IMR-90 (cell line): ENCODE data around the gene SENP6. TPM values are rescaled to one million over a fixed set of nuclear protein-coding genes. Genes with fewer than 3 reads are reported as not detected.

ENCODE experiments used
- ATAC-seq: fragments of 200-7000 bp; cut with Tn5 transposase; 2 replicates; pipeline ENCODE4 v1.9.1; 2020; ENCODE audit warnings: low read depth, mild to moderate bottlenecking, moderate library complexity
- BruUV-seq: library from RNA; stranded (reverse); fragments of 400-500 nt; replicated peaks from 2 replicates; lab custom pipeline; 2021; lab: Mats Ljungman, UMichigan
- CTCF ChIA-PET: fragments of 300-600 bp; formaldehyde crosslinking; extraction: SDS; loops from one replicate; lab custom pipeline; 2021; ENCODE audit warnings: antibody characterized with exemption; lab: Yijun Ruan, JAX
- POLR2A ChIA-PET: fragments of 300-600 bp; sonication (Branson Sonifier 250); formaldehyde crosslinking; loops from one replicate; lab custom pipeline; 2022; ENCODE audit warnings: antibody characterized with exemption; ENCODE audit not compliant: unreplicated experiment; lab: Charles Lee
- DNase-seq: peaks from one replicate; pipeline ENCODE4 v3.0.0; 2013
- H2AFZ ChIP-seq: replicated peaks from 2 replicates; pipeline ENCODE3; 2013; ENCODE audit warnings: low read length, mild to moderate bottlenecking; ENCODE audit not compliant: poor library complexity
- H2AK5ac ChIP-seq: 2 replicates; pipeline ENCODE4 v1.6.1; 2013; ENCODE audit warnings: low read depth, low read length, inconsistent platforms
- H2AK9ac ChIP-seq: replicated peaks from 2 replicates; pipeline ENCODE3; 2013; ENCODE audit warnings: mild to moderate bottlenecking, low read depth, low read length, moderate library complexity; ENCODE audit not compliant: poor library complexity
- H2BK120ac ChIP-seq: 2 replicates; pipeline ENCODE4 v1.6.1; 2013; ENCODE audit warnings: low read depth, low read length, inconsistent platforms
- H2BK15ac ChIP-seq: 3 replicates; pipeline ENCODE4 v1.6.1; 2013; ENCODE audit warnings: low read depth, low read length, inconsistent platforms
- H2BK20ac ChIP-seq: 2 replicates; pipeline ENCODE4 v1.6.1; 2013; ENCODE audit warnings: low read depth, mild to moderate bottlenecking, inconsistent platforms, low read length, moderate library complexity
- H2BK5ac ChIP-seq: 2 replicates; pipeline ENCODE4 v1.6.1; 2013; ENCODE audit warnings: mild to moderate bottlenecking, low read depth, low read length, inconsistent platforms; ENCODE audit not compliant: poor library complexity, severe bottlenecking
- H3K14ac ChIP-seq: replicated peaks from 2 replicates; pipeline ENCODE4 v1.6.1; 2013; ENCODE audit warnings: low read depth, low read length, inconsistent platforms
- H3K18ac ChIP-seq: 2 replicates; pipeline ENCODE4 v1.6.1; 2013; ENCODE audit warnings: low read depth, low read length, control low read depth
- H3K23ac ChIP-seq: 2 replicates; pipeline ENCODE4 v1.6.1; 2013; ENCODE audit warnings: low read depth, low read length, inconsistent platforms
- H3K27ac ChIP-seq: 2 replicates; pipeline ENCODE4 v1.5.1; 2013; ENCODE audit warnings: mild to moderate bottlenecking, control low read depth, low read length; ENCODE audit not compliant: insufficient read depth
- H3K27me3 ChIP-seq: 2 replicates; pipeline ENCODE4 v1.6.1; 2013; ENCODE audit warnings: low read length; ENCODE audit not compliant: control insufficient read depth, insufficient read depth
- H3K36me3 ChIP-seq: 2 replicates; pipeline ENCODE4 v1.6.1; 2013; ENCODE audit warnings: low read length, mixed read lengths; ENCODE audit not compliant: control insufficient read depth, insufficient read depth
- H3K4ac ChIP-seq: 2 replicates; pipeline ENCODE4 v1.6.1; 2013; ENCODE audit warnings: low read depth, low read length, inconsistent platforms
- H3K4me1 ChIP-seq: 2 replicates; pipeline ENCODE4 v1.6.1; 2013; ENCODE audit warnings: low read length, mixed read lengths; ENCODE audit not compliant: control insufficient read depth, insufficient read depth
- H3K4me2 ChIP-seq: 2 replicates; pipeline ENCODE4 v1.6.1; 2013; ENCODE audit warnings: low read depth, mild to moderate bottlenecking, control low read depth, low read length, moderate library complexity
- H3K4me3 ChIP-seq: 2 replicates; pipeline ENCODE4 v1.5.1; 2013; ENCODE audit warnings: low read depth, mild to moderate bottlenecking, control low read depth, low read length, moderate library complexity; ENCODE audit not compliant: insufficient read depth
- H3K56ac ChIP-seq: 2 replicates; pipeline ENCODE4 v1.6.1; 2013; ENCODE audit warnings: low read length, inconsistent platforms; ENCODE audit not compliant: insufficient read depth; ENCODE audit errors: extremely low read depth
- H3K79me1 ChIP-seq, 2 experiments: 2 replicates each; pipeline ENCODE4 v1.6.1; 2013; ENCODE audit warnings: low read length in 2 of 2, inconsistent platforms in 1 of 2, low read depth in 1 of 2
- H3K9ac ChIP-seq: 2 replicates; pipeline ENCODE4 v1.6.1; 2013; ENCODE audit warnings: low read depth, low read length, control low read depth
- H3K9me1 ChIP-seq: 2 replicates; pipeline ENCODE4 v1.6.1; 2013; ENCODE audit warnings: low read length, inconsistent platforms; ENCODE audit not compliant: insufficient read depth
- H3K9me3 ChIP-seq: 2 replicates; pipeline ENCODE4 v1.6.1; 2013; ENCODE audit warnings: low read length; ENCODE audit not compliant: control insufficient read depth, insufficient read depth
- H4K20me1 ChIP-seq: 2 replicates; pipeline ENCODE4 v1.6.1; 2013; ENCODE audit warnings: low read length, inconsistent platforms; ENCODE audit not compliant: insufficient read depth
- H4K5ac ChIP-seq: 2 replicates; pipeline ENCODE4 v1.6.1; 2013; ENCODE audit warnings: mild to moderate bottlenecking, low read depth, low read length, control low read depth
- H4K8ac ChIP-seq, 2 experiments: 2 replicates each; pipeline ENCODE4 v1.6.1; 2013; ENCODE audit warnings: low read depth in 2 of 2, low read length in 2 of 2, control low read depth in 1 of 2, inconsistent platforms in 1 of 2
- H4K91ac ChIP-seq: 2 replicates; pipeline ENCODE4 v1.6.1; 2013; ENCODE audit warnings: low read depth, low read length, inconsistent platforms; ENCODE audit not compliant: insufficient read depth
- BHLHE40 ChIP-seq: fragments of 150-350 bp; IDR thresholded peaks from 2 replicates; pipeline ENCODE4 v1.6.1; 2016; ENCODE audit warnings: mild to moderate bottlenecking, low read depth, low read length
- FOS ChIP-seq: fragments of 150-350 bp; IDR thresholded peaks from 2 replicates; pipeline ENCODE4 v1.6.1; 2016; ENCODE audit warnings: low read depth, low read length
- MAFK ChIP-seq: IDR thresholded peaks from 2 replicates; pipeline ENCODE4 v1.6.1; 2012; ENCODE audit warnings: low read depth, low read length, improper control_type of control experiment
- MAZ ChIP-seq: IDR thresholded peaks from 2 replicates; pipeline ENCODE4 v1.6.1; 2012; ENCODE audit warnings: low read depth, mild to moderate bottlenecking, low read length, improper control_type of control experiment, moderate library complexity, borderline replicate concordance
- MXI1 ChIP-seq: IDR thresholded peaks from 2 replicates; pipeline ENCODE4 v1.6.1; 2012; ENCODE audit warnings: low read depth, mild to moderate bottlenecking, low read length, moderate library complexity, borderline replicate concordance
- NFE2L2 ChIP-seq: fragments of 150-350 bp; IDR thresholded peaks from 2 replicates; pipeline ENCODE4 v1.6.1; 2016; ENCODE audit warnings: low read depth, mild to moderate bottlenecking, low read length
- POLR2A ChIP-seq: IDR thresholded peaks from 2 replicates; pipeline ENCODE4 v1.6.1; 2012; ENCODE audit warnings: mild to moderate bottlenecking, low read depth, low read length
- RAD21 ChIP-seq: IDR thresholded peaks from 2 replicates; pipeline ENCODE4 v1.6.1; 2012; ENCODE audit warnings: low read length, improper control_type of control experiment
- RFX5 ChIP-seq: IDR thresholded peaks from 2 replicates; pipeline ENCODE4 v1.8.0; 2012; ENCODE audit warnings: low read depth, mild to moderate bottlenecking, low read length, moderate library complexity
- SMC3 ChIP-seq: fragments of 150-350 bp; IDR thresholded peaks from 2 replicates; pipeline ENCODE4 v1.6.1; 2016; ENCODE audit warnings: low read depth, mild to moderate bottlenecking, antibody characterized with exemption, low read length, moderate library complexity
- WGBS, 2 experiments: methylation state at CpG; one replicate each; pipeline versions ENCODE4 v1.1.5 to v1.1.7; 2013; ENCODE audit warnings: missing lambda C conversion rate in 2 of 2; ENCODE audit not compliant: insufficient read length in 1 of 2; ENCODE audit errors: extremely low coverage in 2 of 2; 5-methylcytosine and 5-hydroxymethylcytosine counted together
- dilution Hi-C: fragments of 300-500 bp; cut with HindIII; formaldehyde crosslinking; loops from one replicate; pipeline ENCODE4 v1.14.3; 2018; ENCODE audit warnings: low sequenced_read_pairs; ENCODE audit not compliant: unreplicated experiment
- in situ Hi-C: fragments of 300-500 bp; cut with MboI; formaldehyde crosslinking; loops from 3 replicates; pipeline ENCODE4 v1.14.3; 2019; ENCODE audit warnings: low sequenced_read_pairs, inconsistent platforms, mixed read lengths
- intact Hi-C: fragments of 100-400 bp; cut with micrococcal nuclease; formaldehyde crosslinking; loops from 2 replicates; pipeline ENCODE4 v1.10.0; 2022
- polyA plus RNA-seq, 3 experiments: library from polyadenylated mRNA; depleted of rRNA; stranded (reverse); fragments of >200 nt; gene quantifications; 2 replicates each; pipeline ENCODE4 v1.2.3, GENCODE V29; 2012; ENCODE audit warnings: low replicate concordance in 1 of 3
- total RNA-seq: library from RNA; depleted of rRNA; stranded (reverse); fragments of >200 nt; gene quantifications from 2 replicates; pipeline ENCODE4 v1.2.3, GENCODE V29; 2012
- TF ChIP-seq, protein P1 (sequence below): fragments of 150-350 bp; IDR thresholded peaks from 2 replicates; pipeline ENCODE4 v1.6.1; 2017; ENCODE audit warnings: mild to moderate bottlenecking, antibody characterized with exemption, low read length, low read depth
- TF ChIP-seq, protein P2 (sequence below): fragments of 150-350 bp; IDR thresholded peaks from 2 replicates; pipeline ENCODE4 v1.6.1; 2016; ENCODE audit warnings: low read depth, mild to moderate bottlenecking, low read length, moderate library complexity, borderline replicate concordance
- TF ChIP-seq, protein P3 (sequence below): conservative IDR thresholded peaks from 2 replicates; pipeline ENCODE4 v1.5.1; 2012; ENCODE audit warnings: mild to moderate bottlenecking, low read depth, low read length, improper control_type of control experiment

SENP6 gene
- total and polyA plus RNA-seq, 2 of the 4 experiments (the other 2 are of a cell fraction), result 23.1 to 25.8 TPM

DNA sequence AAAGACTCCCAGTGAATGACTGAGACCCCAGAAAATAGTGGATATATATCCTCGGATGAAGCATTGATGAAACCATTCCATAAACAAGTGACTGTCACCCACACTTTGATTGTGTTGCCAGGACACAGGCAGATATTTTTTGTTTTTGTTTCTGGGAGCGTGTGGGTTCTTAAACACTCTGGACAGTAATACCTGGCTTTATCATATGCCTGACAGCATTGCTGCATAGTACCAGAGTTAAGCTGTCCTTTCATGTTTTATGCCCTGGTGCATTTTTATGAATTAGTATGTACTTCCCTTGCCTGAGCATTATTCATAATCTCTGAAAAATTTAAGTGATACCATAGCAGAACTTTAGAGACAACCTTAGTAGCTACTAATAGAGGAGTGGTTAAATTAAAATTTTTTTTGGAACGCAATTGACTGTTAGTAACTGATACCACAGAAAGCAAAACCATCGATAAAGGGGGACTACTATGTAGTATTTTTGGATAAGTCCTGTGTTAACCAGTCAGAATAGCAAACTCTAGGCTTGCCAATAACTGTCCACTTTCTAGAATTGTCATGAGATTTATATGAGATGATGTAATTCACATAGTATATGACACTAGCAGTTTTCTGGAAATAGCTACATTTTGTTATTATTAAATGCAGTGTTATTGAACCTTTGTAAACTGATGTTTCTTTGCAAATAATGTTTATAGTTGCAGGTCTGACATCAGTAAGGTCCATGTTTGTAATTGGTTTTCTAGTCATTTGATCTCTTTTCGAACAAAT, 30.4 kb downstream of the SENP6 start (continued):
- TF ChIP-seq MAFK, result no peak

DNA sequence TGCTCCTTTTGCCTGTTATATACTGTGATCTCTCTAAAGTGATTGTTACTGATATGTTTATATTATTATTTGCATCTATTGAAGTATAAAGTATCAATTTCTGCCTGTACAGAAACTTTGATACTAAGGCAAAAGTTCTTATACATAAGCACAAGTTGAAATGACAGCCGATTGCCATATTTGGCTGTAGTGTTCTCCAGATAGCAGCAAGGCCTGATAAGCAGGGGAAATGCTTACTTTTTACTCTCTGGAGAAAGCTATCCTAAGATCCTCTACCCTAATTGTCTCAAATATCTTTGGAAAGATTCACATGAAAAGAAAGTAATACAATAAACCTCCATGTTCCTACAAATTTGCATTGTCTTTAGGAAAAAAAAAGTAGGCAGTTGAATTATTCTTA, 31.4 kb downstream of the SENP6 start:
- Histone ChIP-seq H3K27ac (no peak overlapping the region), H3K9me1 (peaks cover 3% of the 10 kb centered on the region; the same call in 1 of the 2 replicates), H2BK5ac (no peak overlapping the region), H4K91ac (no peak overlapping the region), H2BK20ac (no peak overlapping the region), H4K20me1 (peaks cover 10% of the 10 kb centered on the region; the same call in 1 of the 2 replicates), H3K18ac (no peak overlapping the region), H2AFZ (no peak overlapping the region), H2AK9ac (no peak overlapping the region), H3K9me3 (no peaks in the 10 kb centered on the region), H3K4ac (no peak overlapping the region), H3K4me1 (no peaks in the 10 kb centered on the region), H2BK120ac (no peak overlapping the region), H3K36me3 (peaks cover 16% of the 10 kb centered on the region), H3K9ac (no peak overlapping the region), H3K23ac (no peak overlapping the region), H3K79me1 (peaks cover 28 to 49% of the 10 kb centered on the region in 2 experiments), H4K5ac (no peak overlapping the region), H3K4me3 (no peak overlapping the region), H3K4me2 (no peak overlapping the region), H4K8ac (no peak overlapping the region), H3K27me3 (no peaks in the 10 kb centered on the region), H2AK5ac (no peak overlapping the region), H3K14ac (no peak overlapping the region), H3K56ac (no peak overlapping the region), H2BK15ac (no peak overlapping the region)
- DNase-seq, result no peak
- ChIA-PET POLR2A (no interaction called here), CTCF (interaction anchor here (0.6 kb wide), 1 partner anchor 1749 kb away, joined by 3 read pairs; no protein-coding TSS in a partner anchor)
- intact Hi-C loops, result no loop called here
- WGBS, 2 experiments, result no CpG with 5 or more reads among the region's 1 CpG
- ATAC-seq, result no peak
- dilution Hi-C loops, result no loop called here
- in situ Hi-C loops, result no loop called here
- BruUV-seq, result no TSS peak
- TF ChIP-seq MXI1, result no peak
- TF ChIP-seq, protein P1, sequence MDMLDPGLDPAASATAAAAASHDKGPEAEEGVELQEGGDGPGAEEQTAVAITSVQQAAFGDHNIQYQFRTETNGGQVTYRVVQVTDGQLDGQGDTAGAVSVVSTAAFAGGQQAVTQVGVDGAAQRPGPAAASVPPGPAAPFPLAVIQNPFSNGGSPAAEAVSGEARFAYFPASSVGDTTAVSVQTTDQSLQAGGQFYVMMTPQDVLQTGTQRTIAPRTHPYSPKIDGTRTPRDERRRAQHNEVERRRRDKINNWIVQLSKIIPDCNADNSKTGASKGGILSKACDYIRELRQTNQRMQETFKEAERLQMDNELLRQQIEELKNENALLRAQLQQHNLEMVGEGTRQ, result no peak
- TF ChIP-seq RFX5, result no peak
- TF ChIP-seq, protein P2, sequence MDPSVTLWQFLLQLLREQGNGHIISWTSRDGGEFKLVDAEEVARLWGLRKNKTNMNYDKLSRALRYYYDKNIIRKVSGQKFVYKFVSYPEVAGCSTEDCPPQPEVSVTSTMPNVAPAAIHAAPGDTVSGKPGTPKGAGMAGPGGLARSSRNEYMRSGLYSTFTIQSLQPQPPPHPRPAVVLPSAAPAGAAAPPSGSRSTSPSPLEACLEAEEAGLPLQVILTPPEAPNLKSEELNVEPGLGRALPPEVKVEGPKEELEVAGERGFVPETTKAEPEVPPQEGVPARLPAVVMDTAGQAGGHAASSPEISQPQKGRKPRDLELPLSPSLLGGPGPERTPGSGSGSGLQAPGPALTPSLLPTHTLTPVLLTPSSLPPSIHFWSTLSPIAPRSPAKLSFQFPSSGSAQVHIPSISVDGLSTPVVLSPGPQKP, result no peak
- TF ChIP-seq FOS, result no peak
- no peak for TF ChIP-seq SMC3
- no peak for TF ChIP-seq MAFK
- no peak for TF ChIP-seq MAZ
- TF ChIP-seq, protein P3, sequence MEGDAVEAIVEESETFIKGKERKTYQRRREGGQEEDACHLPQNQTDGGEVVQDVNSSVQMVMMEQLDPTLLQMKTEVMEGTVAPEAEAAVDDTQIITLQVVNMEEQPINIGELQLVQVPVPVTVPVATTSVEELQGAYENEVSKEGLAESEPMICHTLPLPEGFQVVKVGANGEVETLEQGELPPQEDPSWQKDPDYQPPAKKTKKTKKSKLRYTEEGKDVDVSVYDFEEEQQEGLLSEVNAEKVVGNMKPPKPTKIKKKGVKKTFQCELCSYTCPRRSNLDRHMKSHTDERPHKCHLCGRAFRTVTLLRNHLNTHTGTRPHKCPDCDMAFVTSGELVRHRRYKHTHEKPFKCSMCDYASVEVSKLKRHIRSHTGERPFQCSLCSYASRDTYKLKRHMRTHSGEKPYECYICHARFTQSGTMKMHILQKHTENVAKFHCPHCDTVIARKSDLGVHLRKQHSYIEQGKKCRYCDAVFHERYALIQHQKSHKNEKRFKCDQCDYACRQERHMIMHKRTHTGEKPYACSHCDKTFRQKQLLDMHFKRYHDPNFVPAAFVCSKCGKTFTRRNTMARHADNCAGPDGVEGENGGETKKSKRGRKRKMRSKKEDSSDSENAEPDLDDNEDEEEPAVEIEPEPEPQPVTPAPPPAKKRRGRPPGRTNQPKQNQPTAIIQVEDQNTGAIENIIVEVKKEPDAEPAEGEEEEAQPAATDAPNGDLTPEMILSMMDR, result no peak
- TF ChIP-seq POLR2A, result no peak
- TF ChIP-seq RAD21, result no peak
- no peak for TF ChIP-seq NFE2L2
- TF ChIP-seq BHLHE40, result no peak
